GM23248 (cell line): ENCODE results near the gene PTPN1.

Experiments
- EZH2 ChIP-seq: fragments of 200-600 bp; sonication (generic); IDR thresholded peaks from 2 replicates; pipeline ENCODE4 v1.6.1; 2018; ENCODE audit warnings: antibody characterized with exemption, mild to moderate bottlenecking; ENCODE audit not compliant: insufficient read depth, poor library complexity, severe bottlenecking
- EZH2phosphoT487 ChIP-seq: fragments of 200-600 bp; sonication (generic); IDR thresholded peaks from 2 replicates; pipeline ENCODE4 v1.6.1; 2018; ENCODE audit warnings: antibody characterized with exemption, moderate library complexity, mild to moderate bottlenecking, low read depth; ENCODE audit not compliant: insufficient read depth

DNA sequence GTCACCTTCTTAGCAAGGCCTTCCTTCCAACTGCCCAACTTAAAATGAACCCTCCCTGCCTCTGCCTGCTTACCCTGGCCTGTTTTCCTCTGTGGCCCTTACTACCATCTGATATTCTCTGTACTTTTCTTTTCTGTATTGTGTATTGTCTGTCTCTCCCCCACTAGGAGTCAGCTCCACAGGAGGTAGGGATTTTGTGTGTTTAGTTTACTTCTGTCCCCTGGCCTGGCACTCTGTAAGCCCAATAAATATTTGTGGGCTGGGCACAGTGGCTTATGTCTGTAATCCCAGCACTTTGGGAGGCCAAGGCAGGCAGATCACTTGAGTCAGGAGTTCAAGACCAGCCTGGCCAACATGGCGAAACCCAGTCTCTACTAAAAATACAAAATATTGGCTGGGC is 108.4 kb downstream of the PTPN1 start:
- TF ChIP-seq EZH2: no peak
- TF ChIP-seq EZH2phosphoT487: no peak
